Measurements from ENCODE around the gene CHD9NB. TPM values are rescaled to one million over a fixed set of nuclear protein-coding genes. Genes with fewer than 3 reads are reported as not detected.
"Not testable (repeated sequence)": the region's sequence is repeated elsewhere in the genome, so short reads cannot be mapped to it uniquely, and the experiment has no call there.

The CHD9NB gene
- total RNA-seq, 4 donors from 2014 or later: 1.9 to 3.0 (median 2.1) TPM

DNA sequence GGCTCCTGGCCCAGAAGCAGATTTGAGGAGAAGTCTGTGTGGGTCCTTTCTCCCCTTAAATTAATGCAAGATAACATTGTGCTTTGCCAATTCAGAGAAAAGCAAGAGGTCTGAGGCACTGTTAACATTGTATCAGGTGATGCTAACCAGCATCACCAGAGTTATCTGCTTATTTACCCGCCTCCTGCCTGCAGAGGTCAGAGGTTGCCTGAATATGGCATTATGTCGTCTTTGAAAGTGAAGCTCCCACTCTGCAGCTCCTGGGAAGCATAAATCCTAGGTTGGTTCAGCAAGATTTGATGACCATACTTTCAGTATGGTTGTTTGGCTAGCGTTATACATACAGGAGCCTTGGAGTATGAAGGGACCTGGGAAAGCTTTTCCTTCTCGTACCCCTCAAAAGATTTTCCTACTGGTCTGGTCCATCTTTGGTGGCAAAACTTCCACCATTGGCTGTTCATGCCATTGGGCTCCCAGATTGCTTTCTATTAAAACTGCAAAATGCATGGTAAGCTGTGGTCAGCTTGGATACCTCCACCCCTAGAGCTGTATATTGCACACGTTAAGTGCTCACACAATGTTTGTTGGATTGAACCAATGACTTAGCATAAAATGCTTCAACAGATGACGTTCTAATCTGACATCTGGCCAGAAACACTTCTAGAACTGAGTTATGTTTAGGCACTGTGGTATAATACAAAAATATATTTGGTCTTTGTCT is 26.2 kb upstream of the CHD9NB start:
- intact Hi-C loops (cut with DNase I): no loop called here
- TF ChIP-seq, protein P1, sequence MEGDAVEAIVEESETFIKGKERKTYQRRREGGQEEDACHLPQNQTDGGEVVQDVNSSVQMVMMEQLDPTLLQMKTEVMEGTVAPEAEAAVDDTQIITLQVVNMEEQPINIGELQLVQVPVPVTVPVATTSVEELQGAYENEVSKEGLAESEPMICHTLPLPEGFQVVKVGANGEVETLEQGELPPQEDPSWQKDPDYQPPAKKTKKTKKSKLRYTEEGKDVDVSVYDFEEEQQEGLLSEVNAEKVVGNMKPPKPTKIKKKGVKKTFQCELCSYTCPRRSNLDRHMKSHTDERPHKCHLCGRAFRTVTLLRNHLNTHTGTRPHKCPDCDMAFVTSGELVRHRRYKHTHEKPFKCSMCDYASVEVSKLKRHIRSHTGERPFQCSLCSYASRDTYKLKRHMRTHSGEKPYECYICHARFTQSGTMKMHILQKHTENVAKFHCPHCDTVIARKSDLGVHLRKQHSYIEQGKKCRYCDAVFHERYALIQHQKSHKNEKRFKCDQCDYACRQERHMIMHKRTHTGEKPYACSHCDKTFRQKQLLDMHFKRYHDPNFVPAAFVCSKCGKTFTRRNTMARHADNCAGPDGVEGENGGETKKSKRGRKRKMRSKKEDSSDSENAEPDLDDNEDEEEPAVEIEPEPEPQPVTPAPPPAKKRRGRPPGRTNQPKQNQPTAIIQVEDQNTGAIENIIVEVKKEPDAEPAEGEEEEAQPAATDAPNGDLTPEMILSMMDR (IDR thresholded peaks at IDR 0.05): no peak
- no peak for TF ChIP-seq POLR2A (IDR thresholded peaks at IDR 0.05)
- DNase-seq: no peak
- Histone ChIP-seq H3K9me3 (no peaks in the 10 kb centered on the region), H3K36me3 (no peaks in the 10 kb centered on the region), H3K4me3 (no peak overlapping the region), H3K4me1 (peaks cover 27 to 57% (median 39%) of the 10 kb centered on the region in 3 donors), H3K27ac (peak overlapping the region; percentile 81 to 87 (median 86)), H3K27me3 (no peaks in the 10 kb centered on the region)
- WGBS, 2 donors: 77 to 86% methylated on average over 6 of the region's 6 CpGs

DNA sequence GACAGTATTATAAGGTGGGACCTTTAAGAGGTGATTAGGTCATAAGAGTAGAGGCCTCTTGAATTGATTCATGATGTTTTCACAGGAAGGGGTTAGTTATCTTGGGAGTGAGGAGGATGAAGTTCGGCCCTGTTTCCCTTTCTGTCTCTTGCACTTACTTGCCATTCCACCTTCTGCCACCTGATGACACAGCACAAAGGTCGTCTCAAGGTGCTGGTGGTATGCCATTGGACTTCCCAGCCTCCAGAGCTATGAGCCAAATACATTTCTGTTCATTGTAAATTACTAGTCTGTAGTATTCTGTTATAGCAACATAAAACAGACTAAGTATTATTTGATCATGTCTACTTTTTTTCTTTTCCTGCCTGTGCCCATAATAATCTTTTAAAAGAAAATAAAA is 25.6 kb upstream of the CHD9NB start:
- no peak for TF ChIP-seq POLR2A (IDR thresholded peaks at IDR 0.05)
- TF ChIP-seq, protein P1 (IDR thresholded peaks at IDR 0.05): no peak
- H3K9me3 ChIP-seq: no peaks in the 10 kb centered on the region
- H3K36me3 ChIP-seq: no peaks in the 10 kb centered on the region
- peak overlapping the region in 2 of 4 donors; percentile 87 for H3K27ac ChIP-seq
- H3K27me3 ChIP-seq: no peaks in the 10 kb centered on the region
- no peak for DNase-seq
- WGBS, 2 donors: 54 to 57% methylated on average over 2 of the region's 2 CpGs
- intact Hi-C loops (cut with DNase I): no loop called here
- H3K4me1 ChIP-seq: peaks cover 25 to 50% (median 32%) of the 10 kb centered on the region in 3 donors
- H3K4me3 ChIP-seq: no peak overlapping the region

DNA sequence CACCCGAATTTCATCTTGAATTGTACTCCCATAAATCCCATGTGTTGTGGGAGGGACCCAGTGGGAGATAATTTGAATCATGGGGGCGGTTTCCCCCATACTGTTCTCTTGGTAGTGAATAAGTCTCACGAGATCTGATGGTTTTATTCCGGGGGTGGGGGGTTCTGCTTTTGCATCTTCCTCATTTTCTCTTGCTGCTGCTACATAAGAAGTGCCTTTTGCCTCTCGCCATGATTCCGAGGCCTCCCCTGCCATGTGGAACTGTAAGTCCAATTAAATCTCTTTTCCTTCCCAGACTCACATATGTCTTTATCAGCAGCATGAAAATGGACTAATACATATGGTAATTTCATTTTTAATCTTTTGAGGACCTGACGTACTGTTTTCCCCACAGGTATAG is 22.8 kb upstream of the CHD9NB start:
- H3K9me3 ChIP-seq; intact Hi-C loops (cut with DNase I); H3K36me3 ChIP-seq; H3K4me3 ChIP-seq; DNase-seq; H3K27ac ChIP-seq; H3K27me3 ChIP-seq: not testable (repeated sequence)
- peaks cover 23 to 49% (median 29%) of the 10 kb centered on the region in 3 donors for H3K4me1 ChIP-seq
- 83 to 89% methylated on average over 7 of the region's 7 CpGs for WGBS, 2 donors

DNA sequence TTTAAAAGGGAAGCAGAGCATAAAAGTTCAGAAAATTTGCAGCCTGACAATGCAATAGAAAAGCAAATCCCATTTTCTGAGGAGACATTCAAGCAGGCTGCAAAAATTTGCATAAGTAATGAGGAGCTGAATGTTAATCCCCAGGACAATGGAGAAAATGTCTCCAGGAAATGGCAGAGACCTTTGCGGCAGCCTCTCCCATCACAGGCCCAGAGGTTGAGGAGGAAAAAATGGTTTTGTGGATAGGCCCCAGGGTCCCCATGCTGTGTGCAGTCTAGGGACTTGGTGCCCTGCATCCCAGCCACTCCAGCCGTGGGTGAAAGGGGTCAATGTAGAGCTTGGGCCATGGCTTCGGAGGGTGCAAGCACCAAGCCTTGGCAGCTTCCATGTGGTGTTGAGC is 21.6 kb upstream of the CHD9NB start:
- H3K9me3 ChIP-seq; H3K4me3 ChIP-seq; H3K27ac ChIP-seq; intact Hi-C loops (cut with DNase I); DNase-seq; H3K36me3 ChIP-seq; H3K27me3 ChIP-seq: not testable (repeated sequence)
- H3K4me1 ChIP-seq: peaks cover 15 to 42% (median 17%) of the 10 kb centered on the region in 3 donors
- 67 to 81% methylated on average over 3 of the region's 3 CpGs for WGBS, 2 donors

GRCh38 chr16:53073022-53073421 is 20.3 kb upstream of the CHD9NB start:
- TF ChIP-seq, protein P1 (IDR thresholded peaks at IDR 0.05): no peak
- TF ChIP-seq POLR2A (IDR thresholded peaks at IDR 0.05): no peak
- peaks cover 7 to 37% (median 11%) of the 10 kb centered on the region in 3 donors for H3K4me1 ChIP-seq
- 90 to 94% methylated on average over 6 of the region's 6 CpGs for WGBS, 2 donors
- no peak for DNase-seq
- no peaks in the 10 kb centered on the region for H3K9me3 ChIP-seq
- intact Hi-C loops (cut with DNase I): no loop called here
- no peak overlapping the region for H3K4me3 ChIP-seq
- peaks cover 0 to 17% (median 0%) of the 10 kb centered on the region in 3 donors for H3K36me3 ChIP-seq
- no peaks in the 10 kb centered on the region for H3K27me3 ChIP-seq
- peak overlapping the region in 1 of 4 donors; percentile 54 for H3K27ac ChIP-seq

DNA sequence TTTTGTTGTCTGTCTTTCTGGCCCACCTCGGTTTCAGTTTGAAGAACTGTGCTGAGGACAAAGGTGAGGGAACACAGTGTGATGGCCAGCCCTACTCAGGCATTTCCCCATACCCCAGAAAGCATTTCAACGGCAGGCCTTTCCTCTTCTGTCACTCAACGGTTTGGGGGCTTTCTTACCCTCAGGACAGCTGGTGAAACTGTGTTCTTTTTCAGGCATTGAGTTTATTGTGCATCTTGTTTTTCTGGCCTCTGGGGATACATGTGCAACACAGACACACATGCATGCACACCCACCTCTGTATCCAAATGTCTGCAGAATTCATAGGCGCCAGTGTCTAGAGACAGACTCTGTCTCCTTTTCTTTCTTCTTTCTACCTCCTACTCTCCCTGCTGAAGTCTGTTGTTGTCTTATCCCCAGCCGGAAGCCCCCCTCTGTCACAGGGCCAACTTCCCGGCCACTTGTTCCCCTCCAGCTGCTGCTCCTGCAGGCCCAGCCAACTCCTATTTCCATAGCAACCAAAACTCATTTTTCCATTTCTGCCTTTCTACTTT is 19.1 kb upstream of the CHD9NB start:
- Histone ChIP-seq H3K9me3 (no peaks in the 10 kb centered on the region), H3K36me3 (peaks cover 0 to 23% (median 0%) of the 10 kb centered on the region in 3 donors), H3K4me1 (peaks cover 7 to 40% (median 11%) of the 10 kb centered on the region in 3 donors), H3K4me3 (peak overlapping the region in 1 of 4 donors; percentile 5), H3K27me3 (no peaks in the 10 kb centered on the region), H3K27ac (peak overlapping the region in 3 of 4 donors; percentile 41 to 67 (median 67))
- TF ChIP-seq, protein P1 (IDR thresholded peaks at IDR 0.05): no peak
- TF ChIP-seq POLR2A (IDR thresholded peaks at IDR 0.05): no peak
- WGBS, 2 donors: 30 to 36% methylated on average over 6 of the region's 6 CpGs
- no peak for DNase-seq
- intact Hi-C loops (cut with DNase I): no loop called here
